SK-N-DZ (cell line): ENCODE data around the gene FYCO1.
A peak's percentile ranks its signal among the peaks of the same experiment; 100 is the strongest.

Experiments used
- DNase-seq: peaks from one replicate; pipeline ENCODE4 v3.0.0-alpha.2; 2015; ENCODE audit warnings: low spot score

Gene FYCO1

GRCh38 chr3:45943207-45943846, 52.3 kb downstream of the FYCO1 start, which contains the start of gene CXCR6:
TSS of gene CXCR6 (plus strand) at chr3:45943464. CDS start at chr3:45946482, 3,018 bp downstream.
- DNase-seq = no peak

GRCh38 chr3:45942051-45942825, 53.4 kb downstream of the FYCO1 start:
- DNase-seq = no peak

DNA sequence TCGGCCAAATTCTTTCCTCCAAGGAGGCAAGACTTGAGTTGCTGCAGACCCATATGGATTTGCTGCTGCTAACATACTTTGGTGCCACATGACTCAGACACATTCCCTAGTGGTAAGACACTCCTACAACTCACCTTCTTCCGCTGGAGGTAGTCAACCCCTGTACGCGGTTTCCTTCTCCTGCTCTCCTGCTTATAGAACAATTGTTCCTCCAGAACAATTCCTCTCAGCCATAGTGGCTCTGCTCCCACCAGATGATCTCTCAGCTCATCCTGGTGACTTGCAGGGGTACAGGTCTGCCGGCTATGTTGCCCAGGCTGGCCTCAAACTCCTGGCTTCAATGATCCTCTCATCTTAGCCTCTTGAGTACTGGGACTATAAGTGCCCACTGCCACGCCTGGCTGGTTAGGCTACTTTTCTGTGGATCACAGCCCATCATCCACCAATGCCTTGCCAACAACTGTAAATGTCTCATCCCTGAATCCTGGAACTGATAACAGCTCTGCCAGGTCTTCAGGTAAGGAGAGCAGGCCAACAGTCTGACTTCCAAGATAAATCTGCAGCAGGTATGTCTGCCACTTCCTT, 54.8 kb downstream of the FYCO1 start:
- no peak for DNase-seq

DNA sequence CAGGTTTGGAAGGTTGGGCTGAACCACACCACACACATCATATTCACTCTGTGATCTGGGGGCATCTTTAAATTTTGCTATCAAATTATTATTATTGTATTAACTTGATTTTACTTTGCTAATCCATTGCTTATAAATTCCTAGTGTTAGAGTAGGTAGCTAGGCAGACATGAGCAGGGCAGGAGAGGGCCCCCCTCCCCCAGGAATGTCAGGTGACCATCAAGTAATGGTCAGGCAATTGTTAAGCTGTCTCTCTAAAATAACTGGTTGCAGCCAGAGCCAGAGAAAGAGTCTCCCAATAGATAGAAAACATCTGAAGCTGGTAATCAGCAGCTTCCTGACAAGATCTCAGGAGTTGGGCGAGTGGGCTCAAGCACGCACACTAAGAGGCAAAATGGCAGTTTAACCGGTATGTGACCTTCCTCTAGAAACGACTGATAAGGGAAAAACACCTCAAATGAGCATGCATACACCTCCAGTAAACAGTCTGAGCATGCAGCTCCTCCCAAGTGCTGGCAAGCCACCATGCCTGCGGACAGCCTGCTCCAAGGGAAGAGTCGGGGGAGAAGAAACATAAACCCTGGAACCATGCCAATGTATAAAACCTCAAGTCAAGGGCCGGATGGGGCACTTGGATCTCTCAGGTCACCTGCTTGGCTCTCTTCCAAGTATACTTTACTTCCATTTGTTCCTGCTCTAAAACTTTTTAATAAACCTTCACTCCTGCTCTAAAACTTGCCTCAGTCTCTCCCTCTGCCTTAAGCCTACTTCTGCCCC, 55.4 kb downstream of the FYCO1 start:
- no peak for DNase-seq

DNA sequence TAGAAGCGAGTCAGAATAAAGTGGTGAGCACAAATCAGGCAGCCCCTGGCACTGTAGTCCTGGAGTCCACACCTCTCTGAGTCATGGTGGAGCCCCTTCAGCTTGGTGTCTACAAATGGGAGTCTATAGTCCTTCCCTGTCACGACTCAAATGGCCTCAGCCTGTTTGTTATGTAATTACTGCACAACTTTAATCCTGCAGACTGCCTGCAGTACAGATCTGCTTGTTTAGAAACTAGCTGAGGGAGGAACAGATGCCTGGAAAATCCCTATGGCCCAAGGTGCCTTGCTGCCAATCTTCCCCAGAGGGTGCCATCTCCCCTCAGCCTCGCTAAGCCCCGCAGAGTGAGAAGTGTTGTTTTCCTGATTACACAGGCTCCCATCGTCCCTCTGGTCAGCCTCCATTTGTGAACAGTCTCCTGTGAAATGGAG, 56.3 kb downstream of the FYCO1 start:
- DNase-seq = no peak

GRCh38 chr3:45938864-45939263, 56.8 kb downstream of the FYCO1 start:
- peak; percentile 72 for DNase-seq

DNA sequence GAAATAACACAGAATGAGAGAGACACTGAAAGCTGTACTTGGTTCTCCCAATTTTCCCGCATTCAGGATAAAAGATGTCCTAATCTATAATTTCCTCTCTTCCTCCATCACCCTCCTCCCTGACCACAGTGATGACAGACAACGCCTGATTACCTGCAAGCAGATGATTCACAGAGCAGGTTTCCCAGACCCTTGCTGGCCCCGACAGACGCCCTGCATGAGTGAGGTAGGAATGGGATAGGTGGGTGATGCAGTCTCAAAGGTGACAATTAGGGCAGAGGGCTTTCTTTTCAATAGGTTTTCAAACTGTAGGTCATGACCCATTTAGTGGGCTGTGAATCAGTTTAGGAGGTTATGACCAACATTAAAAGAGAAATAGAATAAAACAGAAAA, 57.6 kb downstream of the FYCO1 start:
- no peak for DNase-seq

- DNase-seq = no peak
Measured at GRCh38 chr3:45937206-45938042, 58.2 kb downstream of the FYCO1 start.

GRCh38 chr3:45936261-45936660, 59.4 kb downstream of the FYCO1 start:
- no peak for DNase-seq

GRCh38 chr3:45933591-45933990, 62.0 kb downstream of the FYCO1 start:
- no peak for DNase-seq

GRCh38 chr3:45932112-45932511, 63.5 kb downstream of the FYCO1 start:
- no peak for DNase-seq

DNA sequence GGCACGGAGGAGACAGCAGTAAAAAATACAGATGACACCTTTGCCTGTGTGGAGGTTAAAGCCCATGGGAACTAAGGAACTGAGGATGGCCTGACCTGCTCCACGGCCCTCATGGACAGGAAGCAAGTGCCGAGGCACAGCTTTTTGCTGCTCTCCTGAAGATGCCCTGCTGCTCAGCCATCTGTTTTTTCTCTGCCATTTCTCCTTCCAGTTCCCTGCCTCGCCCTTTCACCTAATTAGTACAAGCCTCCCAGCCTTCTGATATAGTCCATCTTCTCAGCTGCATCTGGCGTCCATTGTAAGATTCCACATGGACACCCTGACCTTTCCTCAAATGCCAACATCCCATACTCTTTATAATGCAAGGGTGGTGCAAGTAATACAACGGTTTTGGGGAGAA, 64.1 kb downstream of the FYCO1 start:
- peak; percentile 15 for DNase-seq

- DNase-seq = peak; percentile 6
Measured at GRCh38 chr3:45929042-45929679, 66.5 kb downstream of the FYCO1 start.

- no peak for DNase-seq
Measured at GRCh38 chr3:45927881-45928280, 67.7 kb downstream of the FYCO1 start.

DNA sequence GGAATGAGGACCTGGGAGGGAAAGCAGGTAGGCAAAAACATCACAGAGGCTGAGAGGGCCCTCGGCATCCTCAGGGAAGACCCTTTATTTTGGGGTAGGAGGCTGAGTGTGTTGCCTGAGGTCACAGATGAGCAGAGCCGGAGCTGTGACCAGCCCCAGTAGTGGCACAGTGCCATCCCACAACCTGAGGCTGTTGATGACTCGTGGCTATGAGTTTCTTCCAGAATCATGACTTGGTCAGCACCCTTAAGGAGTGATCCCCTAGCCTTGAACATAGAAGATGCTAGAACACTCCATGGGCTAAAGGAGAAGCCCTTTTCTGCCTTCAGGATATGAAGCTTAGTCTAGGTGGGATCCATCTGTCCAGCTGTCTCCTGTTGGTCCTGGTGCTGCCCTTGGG, 71.9 kb downstream of the FYCO1 start:
- DNase-seq = no peak

DNA sequence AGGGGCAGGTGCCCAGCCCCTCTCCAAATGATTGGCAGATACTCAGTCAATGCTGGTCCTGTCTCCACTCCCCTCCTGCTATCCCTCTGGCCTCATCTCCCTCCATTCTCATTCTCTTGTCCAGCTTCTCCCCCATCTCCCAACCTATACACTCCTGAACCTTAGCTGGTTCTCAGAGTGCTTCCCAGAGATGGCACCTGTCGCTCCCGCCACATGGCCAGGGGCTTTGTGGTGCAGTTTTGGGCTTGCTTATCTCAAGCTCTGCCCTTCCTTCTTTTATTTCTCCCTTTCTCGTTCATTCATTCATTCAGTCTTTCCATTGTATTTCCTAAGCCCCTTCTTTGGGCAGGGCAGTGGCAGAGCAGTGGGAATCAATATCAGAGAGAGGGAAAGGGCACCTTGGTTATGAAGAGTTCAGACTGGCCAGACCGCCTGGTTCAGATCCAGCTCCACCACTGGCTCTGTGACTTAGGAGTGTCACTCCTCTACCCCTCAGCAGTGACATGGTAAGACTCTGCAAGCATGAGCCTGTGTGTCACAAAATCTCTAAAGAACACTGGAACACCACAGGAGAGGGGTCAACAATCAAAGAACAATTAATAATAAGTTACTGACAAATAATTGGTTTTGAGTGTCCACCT, 72.6 kb downstream of the FYCO1 start:
- no peak for DNase-seq

GRCh38 chr3:45922039-45922326, 73.6 kb downstream of the FYCO1 start:
- no peak for DNase-seq

GRCh38 chr3:45921158-45922038, 74.2 kb downstream of the FYCO1 start:
- DNase-seq = no peak
